Loucy (cell line): Measurements from ENCODE around the gene ZBTB20.

ENCODE experiments used
- H2AFZ ChIP-seq: fragments of 200-600 bp; sonication (generic); 2 replicates; pipeline ENCODE4 v1.6.0; 2016; ENCODE audit warnings: antibody characterized with exemption, mild to moderate bottlenecking, low read length, moderate library complexity
- H3F3A ChIP-seq: fragments of 200-600 bp; 2 replicates; pipeline ENCODE4 v1.6.0; 2016; ENCODE audit warnings: antibody characterized with exemption, low read depth, mild to moderate bottlenecking
- H3K27me3 ChIP-seq: fragments of 200-600 bp; sonication (generic); 2 replicates; pipeline ENCODE4 v1.6.1; 2014; ENCODE audit warnings: low read length, mild to moderate bottlenecking; ENCODE audit not compliant: insufficient read depth, poor library complexity, severe bottlenecking
- H3K36me3 ChIP-seq: fragments of 200-600 bp; sonication (generic); 2 replicates; pipeline ENCODE4 v1.6.1; 2016; ENCODE audit warnings: low read length; ENCODE audit not compliant: insufficient read depth
- H3K4me1 ChIP-seq: fragments of 200-600 bp; sonication (generic); 2 replicates; pipeline ENCODE4 v1.5.1; 2014; ENCODE audit warnings: low read length, mild to moderate bottlenecking; ENCODE audit not compliant: insufficient read depth, poor library complexity, severe bottlenecking
- H3K4me2 ChIP-seq: fragments of 200-600 bp; sonication (generic); 2 replicates; pipeline ENCODE4 v1.6.0; 2014; ENCODE audit warnings: antibody characterized with exemption, low read length, low read depth, mild to moderate bottlenecking; ENCODE audit not compliant: poor library complexity, severe bottlenecking
- H3K4me3 ChIP-seq: fragments of 200-600 bp; sonication (generic); 2 replicates; pipeline ENCODE4 v1.5.1; 2014; ENCODE audit warnings: low read length, mild to moderate bottlenecking, mixed read lengths; ENCODE audit not compliant: poor library complexity, severe bottlenecking
- H3K79me2 ChIP-seq: fragments of 200-600 bp; sonication (generic); 2 replicates; pipeline ENCODE4 v1.6.1; 2014; ENCODE audit warnings: low read length; ENCODE audit not compliant: insufficient read depth
- H3K9ac ChIP-seq: fragments of 200-600 bp; sonication (generic); 2 replicates; pipeline ENCODE4 v1.6.0; 2014; ENCODE audit warnings: mild to moderate bottlenecking, low read depth, low read length, moderate library complexity; ENCODE audit not compliant: poor library complexity, severe bottlenecking
- H3K9me2 ChIP-seq: fragments of 200-600 bp; sonication (generic); replicated peaks from 2 replicates; pipeline ENCODE4 v1.6.1; 2016; ENCODE audit warnings: low read depth, low read length, mixed read lengths
- H3K9me3 ChIP-seq: fragments of 200-600 bp; sonication (generic); 2 replicates; pipeline ENCODE4 v1.6.1; 2014; ENCODE audit warnings: mild to moderate bottlenecking, antibody characterized with exemption, low read length, low read depth; ENCODE audit not compliant: insufficient read depth
- H4K20me1 ChIP-seq: fragments of 200-600 bp; sonication (generic); 2 replicates; pipeline ENCODE4 v1.6.0; 2014; ENCODE audit warnings: antibody characterized with exemption, low read length, mild to moderate bottlenecking; ENCODE audit not compliant: insufficient read depth, poor library complexity, severe bottlenecking
- CTCF ChIP-seq: fragments of 200-600 bp; sonication (generic); conservative IDR thresholded peaks from 2 replicates; pipeline ENCODE4 v1.5.1; 2014; ENCODE audit warnings: mild to moderate bottlenecking, antibody characterized with exemption, low read length
- EZH2phosphoT487 ChIP-seq: fragments of 200-600 bp; IDR thresholded peaks from 2 replicates; pipeline ENCODE4 v1.6.1; 2018; ENCODE audit warnings: antibody characterized with exemption, mild to moderate bottlenecking, moderate library complexity, borderline replicate concordance

ZBTB20 gene

GRCh38 chr3:115040246-115040645 lies 106.8 kb downstream of the ZBTB20 start:
- H3F3A ChIP-seq: no peaks in the 10 kb centered on the region
- H3K9me3 ChIP-seq: no peaks in the 10 kb centered on the region
- no peaks in the 10 kb centered on the region for H3K9me2 ChIP-seq
- no peak overlapping the region for H2AFZ ChIP-seq
- no peak for TF ChIP-seq CTCF
- TF ChIP-seq EZH2phosphoT487: no peak
- H3K4me3 ChIP-seq: no peak overlapping the region
- H3K9ac ChIP-seq: no peak overlapping the region
- H3K4me1 ChIP-seq: no peaks in the 10 kb centered on the region
- no peaks in the 10 kb centered on the region for H3K36me3 ChIP-seq
- H3K27me3 ChIP-seq: no peaks in the 10 kb centered on the region
- no peak overlapping the region for H3K4me2 ChIP-seq
- H4K20me1 ChIP-seq: no peaks in the 10 kb centered on the region
- H3K79me2 ChIP-seq: no peaks in the 10 kb centered on the region

GRCh38 chr3:115038817-115039216 lies 108.3 kb downstream of the ZBTB20 start:
- TF ChIP-seq CTCF (no peak), EZH2phosphoT487 (no peak)

GRCh38 chr3:115022835-115023398 lies 124.2 kb downstream of the ZBTB20 start:
- Histone ChIP-seq H3K9me2 (no peaks in the 10 kb centered on the region), H3K9ac (no peak overlapping the region), H4K20me1 (no peaks in the 10 kb centered on the region), H3K4me2 (no peak overlapping the region), H2AFZ (no peak overlapping the region), H3K9me3 (no peaks in the 10 kb centered on the region), H3K27me3 (no peaks in the 10 kb centered on the region), H3K36me3 (no peaks in the 10 kb centered on the region), H3K4me3 (no peak overlapping the region), H3F3A (no peaks in the 10 kb centered on the region), H3K79me2 (no peaks in the 10 kb centered on the region), H3K4me1 (no peaks in the 10 kb centered on the region)
- TF ChIP-seq EZH2phosphoT487 (no peak), CTCF (no peak)

More at GRCh38 chr3:115038817-115039216, 108.3 kb downstream of the ZBTB20 start:
- peaks cover 3% of the 10 kb centered on the region; the same call in 1 of the 2 replicates for H3K9me3 ChIP-seq
- no peaks in the 10 kb centered on the region for H4K20me1 ChIP-seq
- H3K36me3 ChIP-seq: peaks cover 2% of the 10 kb centered on the region; the same call in 1 of the 2 replicates
- H3K4me2 ChIP-seq: no peak overlapping the region
- no peak overlapping the region for H3K4me3 ChIP-seq
- H3K27me3 ChIP-seq: no peaks in the 10 kb centered on the region
- H3K4me1 ChIP-seq: no peaks in the 10 kb centered on the region
- H3K9ac ChIP-seq: no peak overlapping the region
- no peaks in the 10 kb centered on the region for H3K9me2 ChIP-seq
- no peaks in the 10 kb centered on the region for H3K79me2 ChIP-seq
- H3F3A ChIP-seq: no peaks in the 10 kb centered on the region
- H2AFZ ChIP-seq: no peak overlapping the region
